ENCODE results near the gene TIAM1. TPM values are rescaled to one million over a fixed set of nuclear protein-coding genes. Genes with fewer than 3 reads are reported as not detected.

The TIAM1 gene
- total and polyA plus RNA-seq, 2 of the 8 experiments (the other 6 are each of a cell fraction or from before 2014, with no cell fraction given) = 10.1 to 30.7 TPM

- no peak overlapping the region for H3K9ac ChIP-seq (replicated peaks in 1 of 4; ENCODE audit: extremely low read depth in 1 of 4, low read depth in 3 of 4, low read length in 3 of 4)
- TF ChIP-seq KDM4A (IDR thresholded peaks at IDR 0.05; ENCODE audit: low read depth, low read length, severe bottlenecking) (no peak), SIX5 (IDR thresholded peaks at IDR 0.05; ENCODE audit: low read depth, low read length) (no peak), PHF8 (conservative IDR thresholded peaks at IDR 0.05; ENCODE audit: low read depth, low read length) (no peak), CREB1 (IDR thresholded peaks at IDR 0.05) (no peak), RBBP5 (IDR thresholded peaks at IDR 0.05; ENCODE audit: borderline replicate concordance, low read depth, low read length) (no peak), CHD2 (IDR thresholded peaks at IDR 0.05; ENCODE audit: low read length) (no peak), POU5F1 (IDR thresholded peaks at IDR 0.05; ENCODE audit: low read depth, low read length) (no peak), ASH2L (IDR thresholded peaks at IDR 0.05; ENCODE audit: low read length) (no peak)
Measured at GRCh38 chr21:31187499-31187898, 156.6 kb downstream of the TIAM1 start.

More at GRCh38 chr21:31187499-31187898, 156.6 kb downstream of the TIAM1 start:
- H2BK120ac ChIP-seq (replicated peaks; ENCODE audit: low read depth, low read length) = no peak overlapping the region
- H3K79me2 ChIP-seq (ENCODE audit: control insufficient read depth in 1 of 2, insufficient read depth in 2 of 2, low read length in 2 of 2) = no peaks in the 10 kb centered on the region
- H2AK5ac ChIP-seq (ENCODE audit: low read depth, low read length) = no peak overlapping the region
- H2BK20ac ChIP-seq (ENCODE audit: low read length) = no peak overlapping the region
- H3K18ac ChIP-seq (ENCODE audit: extremely low read depth, low read length) = no peak overlapping the region
- peaks cover 0 to 1% (median 0%) of the 10 kb centered on the region in 4 experiments; a peak in 1 of 7 replicates for H3K27me3 ChIP-seq (replicated peaks in 1 of 4; ENCODE audit: control insufficient read depth in 3 of 4, extremely low read depth in 1 of 4, insufficient read depth in 3 of 4, low read length in 3 of 4)
- no peak overlapping the region for H3K56ac ChIP-seq (replicated peaks; ENCODE audit: insufficient read length, low read depth, low read length)
- no peak overlapping the region for H3K4ac ChIP-seq (replicated peaks; ENCODE audit: insufficient read length, low read depth, low read length)
- no peak overlapping the region for H4K91ac ChIP-seq (replicated peaks; ENCODE audit: insufficient read length, low read length)
- peaks cover 0 to 4% (median 0%) of the 10 kb centered on the region in 4 experiments; a peak in 1 of 8 replicates for H3K36me3 ChIP-seq (ENCODE audit: control insufficient read depth in 2 of 4, insufficient read depth in 4 of 4, low read length in 3 of 4)
- no peak for DNase-seq (ENCODE audit: low read depth in 1 of 2, low spot score in 2 of 2)
- ChIA-PET CTCF (ENCODE audit: partially characterized antibody) (interaction anchor here (1.1 kb wide), 1 partner anchor 12 kb away, joined by 4 read pairs; no protein-coding TSS in a partner anchor), POLR2A (ENCODE audit: partially characterized antibody) (no interaction called here)
- no peaks in the 10 kb centered on the region for H3K79me1 ChIP-seq (ENCODE audit: low read depth, low read length)
- no peak overlapping the region for H3K4me3 ChIP-seq (ENCODE audit: extremely low read depth in 1 of 4, insufficient read depth in 2 of 4, low read depth in 3 of 4, low read length in 4 of 4)
- H2AFZ ChIP-seq (ENCODE audit: low read length) = no peak overlapping the region
- 86% methylated on average over 4 of the region's 4 CpGs; no CpG with 5 or more reads in 1 of the 2 experiments for WGBS, 2 experiments (ENCODE audit: extremely low coverage in 1 of 2, insufficient coverage in 1 of 2, insufficient read length in 1 of 2, insufficient replicate concordance in 2 of 2, low coverage in 1 of 2, low lambda C conversion rate in 2 of 2, missing lambda C conversion rate in 1 of 2)
- no peak overlapping the region for H4K8ac ChIP-seq (ENCODE audit: extremely low read depth, insufficient read depth, low read length)
- no peak overlapping the region for H2BK15ac ChIP-seq (ENCODE audit: low read length)
- H3K4me1 ChIP-seq (replicated peaks in 1 of 4; ENCODE audit: control insufficient read depth in 3 of 4, insufficient read depth in 4 of 4, low read length in 3 of 4) = no peaks in the 10 kb centered on the region
- no peaks in the 10 kb centered on the region for H4K20me1 ChIP-seq (replicated peaks in 1 of 2; ENCODE audit: control insufficient read depth in 1 of 2, insufficient read depth in 2 of 2, low read length in 2 of 2)
- no peak overlapping the region for H3K4me2 ChIP-seq (ENCODE audit: insufficient read depth in 1 of 2, low read depth in 2 of 2, low read length in 2 of 2)
- H4K5ac ChIP-seq (ENCODE audit: insufficient read length, low read depth, low read length) = no peak overlapping the region
- H3K9me3 ChIP-seq (ENCODE audit: insufficient read depth in 2 of 2, low read depth in 1 of 2, low read length in 1 of 2) = no peaks in the 10 kb centered on the region
- no peak overlapping the region for H3K23ac ChIP-seq (ENCODE audit: insufficient read length)
- no peak overlapping the region for H2BK12ac ChIP-seq (ENCODE audit: low read depth, low read length)
- H3K27ac ChIP-seq (ENCODE audit: low read depth, low read length) = no peak overlapping the region
- H3K14ac ChIP-seq (ENCODE audit: insufficient read length) = no peak overlapping the region
- FAIRE-seq = no peak
- no peak overlapping the region for H2BK5ac ChIP-seq (ENCODE audit: low read depth, low read length)
- H3K23me2 ChIP-seq (ENCODE audit: low read depth, low read length) = no peaks in the 10 kb centered on the region
